HG03097 (cell line): ENCODE results near the gene CHCHD6.
"Not testable (repeated sequence)": the region's sequence is repeated elsewhere in the genome, so short reads cannot be mapped to it uniquely, and the experiment has no call there.

Experiments
- ATAC-seq: cut with Tn5 transposase; IDR thresholded peaks from one replicate; pipeline ENCODE4 v1.9.1; 2021; ENCODE audit not compliant: unreplicated experiment, low FRiP score

The CHCHD6 gene

DNA sequence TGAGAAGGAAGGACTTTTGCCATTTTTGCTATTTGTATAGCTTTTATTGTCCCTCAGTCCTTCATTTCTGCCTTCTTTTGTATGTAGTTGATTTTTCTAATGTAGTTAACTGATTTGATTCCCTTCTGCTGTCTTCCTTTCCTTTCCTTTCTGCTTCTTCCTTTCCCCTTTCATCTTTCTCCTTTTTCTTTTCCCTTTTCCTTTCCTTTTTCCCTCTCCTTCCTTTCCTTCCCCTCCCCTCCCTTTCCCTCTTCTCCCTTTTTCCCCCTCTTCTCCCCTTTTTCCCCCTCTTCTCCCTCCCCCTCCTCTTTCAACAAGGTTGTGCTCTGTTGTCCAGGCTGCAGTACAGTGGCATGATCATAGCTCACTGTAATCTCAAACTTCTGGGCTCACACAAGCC is 59.0 kb downstream of the CHCHD6 start:
- ATAC-seq = no peak

DNA sequence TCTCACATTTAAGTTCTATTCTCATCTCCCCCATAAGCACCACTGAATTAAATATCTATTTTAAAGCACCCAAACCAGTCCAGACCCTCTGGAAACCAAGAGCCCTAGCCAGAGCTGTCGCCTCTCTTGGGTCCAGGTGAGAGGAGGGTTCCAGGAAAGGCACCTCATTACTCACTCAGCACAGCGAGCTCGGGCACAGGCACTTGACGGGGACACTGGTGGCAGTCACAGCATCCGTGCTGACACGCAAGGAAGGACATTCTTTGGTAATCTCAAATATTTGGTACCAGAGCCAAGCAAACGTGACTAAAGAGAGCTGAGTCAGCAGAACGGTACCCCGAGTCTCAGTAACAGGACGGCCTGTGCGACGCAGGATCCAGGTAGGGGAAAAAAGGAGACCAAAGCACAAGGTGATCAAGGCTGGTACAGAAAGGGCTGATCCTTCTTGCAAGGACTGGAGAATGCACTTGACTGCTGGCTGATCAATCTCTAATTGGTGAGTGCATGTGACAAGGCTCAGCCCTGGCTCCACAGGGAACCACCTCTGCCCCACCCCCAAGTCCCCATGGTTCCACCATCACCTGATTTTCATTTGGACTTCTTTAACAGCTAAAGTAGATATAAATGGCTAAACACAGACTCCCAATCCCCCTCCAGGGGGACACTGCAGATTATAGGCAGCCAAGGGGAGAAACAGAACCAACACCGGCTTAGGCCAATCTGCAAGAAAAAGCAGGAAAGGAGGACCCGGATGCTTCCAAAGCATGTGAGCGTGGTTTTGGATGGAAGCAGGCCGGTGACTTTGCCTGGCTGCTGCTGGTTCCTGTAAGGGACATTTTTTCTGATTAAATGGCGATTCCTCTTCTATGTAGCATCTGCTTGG is 61.4 kb downstream of the CHCHD6 start:
- ATAC-seq = no peak

DNA sequence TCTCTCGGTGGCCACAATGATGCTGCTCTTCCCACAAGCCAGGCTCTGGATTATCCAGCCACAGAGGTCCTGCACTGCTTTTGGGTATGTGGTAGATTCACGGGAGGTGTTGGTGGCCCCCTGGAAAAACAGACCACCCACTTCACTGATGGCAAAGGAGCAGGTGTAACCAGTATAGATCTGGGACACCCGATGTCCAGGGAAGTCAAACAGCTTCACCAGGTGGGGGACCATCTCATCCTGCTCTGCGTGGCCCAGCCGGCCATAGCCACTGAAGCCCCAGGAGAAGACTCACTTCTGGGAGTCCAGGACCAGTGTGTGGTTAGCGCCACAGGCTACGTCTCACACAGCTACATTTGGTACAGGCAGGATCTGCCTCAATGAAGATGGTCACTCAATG is 62.6 kb downstream of the CHCHD6 start:
- no peak for ATAC-seq

DNA sequence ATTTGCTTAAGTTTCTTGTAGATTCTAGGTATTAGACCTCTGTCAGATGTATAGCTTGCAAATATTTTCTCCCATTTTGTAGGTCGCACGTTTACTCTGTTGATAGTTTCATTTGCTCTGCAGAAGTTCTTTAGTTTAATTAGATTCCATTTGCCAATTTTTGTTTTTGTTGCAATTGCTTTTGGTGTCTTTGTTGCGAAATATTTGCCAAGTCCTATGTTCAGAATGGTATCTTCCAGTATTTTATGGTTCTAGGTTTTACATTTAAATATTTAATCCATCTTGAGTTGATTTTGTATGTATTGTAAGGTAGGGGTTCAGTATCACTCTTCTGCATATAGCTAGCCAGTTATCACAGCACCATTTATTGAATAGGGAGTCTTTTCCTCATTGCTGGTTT is 64.9 kb downstream of the CHCHD6 start:
- no peak for ATAC-seq

DNA sequence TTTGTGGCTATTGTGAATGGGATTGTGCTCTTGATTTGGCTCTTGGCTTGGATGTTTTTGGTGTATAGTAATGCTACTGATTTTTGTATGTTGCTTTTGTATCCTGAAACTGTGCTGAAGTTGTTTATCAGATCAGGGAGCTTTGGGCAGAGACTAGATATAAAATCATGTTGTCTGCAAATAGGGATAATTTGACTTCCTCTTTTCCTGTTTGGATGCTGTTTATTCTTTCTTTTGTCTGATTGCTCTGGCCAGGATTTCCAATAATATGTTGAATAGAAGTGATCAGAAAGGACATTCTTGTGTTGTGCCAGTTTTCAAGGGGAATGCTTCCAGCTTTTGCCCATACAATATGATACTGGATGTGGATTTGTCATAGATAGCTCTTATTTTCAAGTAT is 66.1 kb downstream of the CHCHD6 start:
- ATAC-seq = no peak

DNA sequence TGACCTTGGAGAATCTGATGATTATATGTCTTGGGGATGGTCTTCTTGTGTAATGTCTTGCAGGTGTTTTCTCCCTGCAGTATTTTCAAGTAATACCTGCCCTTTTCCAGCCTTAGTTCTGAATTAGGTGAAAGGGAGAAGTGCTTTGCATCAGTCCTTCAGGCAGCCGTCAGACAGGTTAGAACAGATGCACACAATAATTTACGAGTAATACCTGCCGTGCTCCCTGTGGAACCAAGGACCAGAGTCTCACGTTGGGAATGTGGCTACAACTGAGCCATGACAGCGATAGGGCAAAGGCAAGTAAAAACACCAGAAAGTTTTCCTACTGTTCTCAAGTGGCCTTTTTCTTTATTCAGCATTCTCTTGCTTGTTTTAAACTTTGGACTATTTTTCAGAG is 69.1 kb downstream of the CHCHD6 start:
- ATAC-seq = no peak

DNA sequence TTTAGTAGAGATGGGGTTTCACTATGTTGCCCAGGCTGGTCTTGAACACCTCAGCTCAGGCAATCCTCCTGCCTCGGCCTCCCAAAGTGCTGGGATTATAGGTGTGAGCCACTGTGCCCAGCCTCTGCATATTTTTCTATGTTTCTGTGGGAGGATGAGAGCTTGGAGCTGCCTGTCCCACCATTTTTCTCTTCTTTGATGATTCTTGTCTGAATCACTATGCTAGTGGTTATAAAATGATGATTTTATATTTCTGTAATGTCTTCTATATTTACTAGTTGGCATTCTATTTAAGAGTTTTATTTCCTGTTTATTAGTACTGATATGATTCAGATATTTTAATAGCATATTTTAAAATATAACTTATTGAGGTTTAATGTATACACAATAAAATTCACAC is 69.7 kb downstream of the CHCHD6 start:
- ATAC-seq = no peak

DNA sequence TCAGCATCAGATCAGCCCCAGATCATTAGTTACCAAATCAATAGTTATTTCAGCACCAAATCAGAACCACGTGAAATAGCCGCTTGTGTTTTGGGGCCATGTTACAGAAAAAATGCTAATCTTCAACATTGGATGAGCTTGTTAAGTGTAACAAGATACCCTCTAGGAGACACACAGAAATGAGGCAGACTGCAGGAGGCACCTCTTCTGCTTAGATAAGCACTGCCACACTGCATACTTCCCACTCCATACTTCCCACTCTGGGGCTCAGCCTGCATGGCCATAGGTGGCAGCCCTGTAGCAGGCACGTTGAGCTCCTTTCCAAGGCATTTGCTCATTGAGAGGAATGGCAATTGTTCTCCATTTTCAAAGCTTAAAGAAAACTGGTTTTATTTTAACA is 73.3 kb downstream of the CHCHD6 start:
- ATAC-seq = no peak

DNA sequence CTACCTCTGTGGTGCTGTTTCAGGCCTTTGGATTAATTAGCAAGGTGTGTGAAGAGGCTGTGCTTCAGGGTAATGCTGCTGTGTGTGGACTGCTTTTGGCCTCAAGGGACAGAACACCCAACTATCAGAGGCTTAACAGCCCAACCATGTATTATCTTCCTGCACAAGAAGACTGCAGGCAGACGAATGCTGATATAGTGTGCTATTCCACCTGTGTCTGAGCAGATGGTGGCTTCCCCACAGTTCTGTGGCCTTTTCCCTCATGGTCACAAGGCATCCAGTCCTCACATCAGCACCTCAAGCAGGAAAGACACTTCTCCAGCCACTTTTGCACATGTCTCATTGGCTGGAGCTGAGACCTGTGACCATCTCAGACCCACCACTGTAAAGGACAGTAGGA is 76.6 kb downstream of the CHCHD6 start:
- no peak for ATAC-seq

DNA sequence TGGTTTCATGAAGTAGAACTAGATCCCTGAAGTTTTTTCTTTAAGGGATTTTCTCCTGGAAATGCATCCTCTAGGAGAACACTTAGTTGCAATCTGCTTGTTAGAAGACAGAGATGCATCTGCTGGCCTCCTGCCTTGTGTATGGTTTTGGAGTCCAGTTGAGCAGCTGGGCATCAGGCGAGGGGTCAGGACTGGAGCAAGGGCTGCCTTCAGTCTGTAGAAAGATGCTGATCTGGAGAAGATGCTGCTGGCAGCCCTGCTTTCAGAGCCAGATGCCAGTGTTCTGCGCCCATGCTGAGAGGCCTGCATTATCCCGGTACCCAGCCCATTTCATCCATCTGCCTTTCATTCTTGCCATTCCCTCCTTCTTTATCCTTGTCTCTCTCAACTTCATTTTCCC is 77.4 kb downstream of the CHCHD6 start:
- no peak for ATAC-seq

DNA sequence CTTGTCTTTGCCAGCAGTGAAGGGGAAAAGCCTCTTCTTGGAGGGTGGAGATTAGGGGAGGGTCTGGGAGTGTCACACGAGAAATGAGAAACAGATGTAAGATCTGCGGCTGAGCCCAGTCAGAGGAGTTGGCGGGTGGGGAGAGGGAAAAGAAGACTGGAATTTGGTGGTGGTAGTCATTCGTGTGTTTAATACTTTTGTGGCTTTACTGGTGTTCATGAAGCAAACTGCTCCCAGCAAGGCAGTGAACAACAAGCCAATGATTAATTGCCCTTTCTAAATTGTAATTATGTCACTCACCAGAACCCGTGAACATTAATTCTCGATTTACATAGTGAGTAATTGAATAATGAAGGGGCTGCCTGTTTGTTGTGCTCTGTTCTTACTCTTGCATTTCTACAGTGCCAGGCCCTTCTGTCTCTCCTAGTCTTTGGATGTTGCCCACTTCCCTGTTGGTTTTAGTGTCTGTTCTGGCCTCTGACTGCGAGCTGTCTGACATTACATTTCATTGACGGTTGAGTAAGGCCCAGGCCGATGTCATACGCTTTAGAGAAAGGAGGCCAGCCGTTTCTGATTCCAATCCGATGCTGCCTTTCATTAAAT is 78.0 kb downstream of the CHCHD6 start:
- no peak for ATAC-seq

DNA sequence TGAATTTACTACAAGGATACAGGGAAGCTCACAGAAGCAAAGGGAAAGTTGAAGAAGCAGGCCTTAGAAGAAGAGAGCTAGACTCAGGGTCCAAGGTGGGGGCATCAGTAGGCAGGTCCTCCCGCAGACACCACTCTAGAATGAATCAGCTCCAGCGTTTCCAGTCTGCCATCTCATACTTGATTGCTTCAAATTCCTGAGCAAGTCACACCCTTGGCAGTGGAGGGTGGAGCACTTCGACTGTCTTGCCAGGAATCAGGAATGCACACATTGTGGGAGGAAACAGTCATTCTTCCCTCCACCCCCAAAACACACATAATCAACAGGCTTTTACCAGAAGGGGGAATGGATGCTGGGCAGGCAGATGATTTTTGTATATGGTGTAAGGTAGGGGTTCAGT is 78.5 kb downstream of the CHCHD6 start:
- ATAC-seq = no peak

DNA sequence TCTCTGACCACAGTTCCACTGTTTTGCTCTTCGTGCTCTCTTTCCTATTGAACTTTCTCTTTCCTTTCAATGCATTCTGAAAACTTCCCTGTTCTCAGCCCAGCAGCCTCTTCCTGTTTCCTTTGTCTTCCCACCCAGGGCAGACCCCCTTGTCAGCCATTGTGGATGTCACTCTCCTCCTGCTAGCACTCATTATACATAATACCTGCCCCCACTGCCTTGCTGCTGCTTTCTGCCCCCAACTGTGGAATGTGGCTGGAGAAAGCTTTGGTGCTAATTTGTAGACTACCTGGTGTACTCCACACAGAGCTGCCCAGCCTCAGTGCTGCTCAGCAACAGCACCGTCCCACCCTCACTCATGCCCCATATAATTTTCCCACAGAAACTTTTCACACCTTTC is 80.2 kb downstream of the CHCHD6 start:
- no peak for ATAC-seq

DNA sequence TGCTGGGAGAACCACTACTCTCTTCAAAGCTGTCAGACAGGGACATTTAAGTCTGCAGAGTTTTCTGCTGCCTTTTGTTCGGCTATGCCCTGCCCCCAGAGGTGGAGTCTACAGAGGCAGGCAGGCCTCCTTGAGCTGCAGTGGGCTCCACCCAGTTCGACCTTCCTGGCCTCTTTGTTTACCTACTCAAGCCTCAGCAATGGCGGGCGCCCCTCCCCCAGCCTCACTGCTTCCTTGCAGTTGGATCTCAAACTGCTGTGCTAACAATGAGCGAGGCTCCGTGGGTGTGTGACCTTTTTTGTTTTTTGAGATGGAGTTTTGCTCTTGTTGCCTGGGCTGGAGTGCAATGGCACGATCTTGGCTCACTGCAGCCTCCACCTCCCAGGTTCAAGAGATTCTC is 87.3 kb downstream of the CHCHD6 start:
- ATAC-seq = not testable (repeated sequence)

DNA sequence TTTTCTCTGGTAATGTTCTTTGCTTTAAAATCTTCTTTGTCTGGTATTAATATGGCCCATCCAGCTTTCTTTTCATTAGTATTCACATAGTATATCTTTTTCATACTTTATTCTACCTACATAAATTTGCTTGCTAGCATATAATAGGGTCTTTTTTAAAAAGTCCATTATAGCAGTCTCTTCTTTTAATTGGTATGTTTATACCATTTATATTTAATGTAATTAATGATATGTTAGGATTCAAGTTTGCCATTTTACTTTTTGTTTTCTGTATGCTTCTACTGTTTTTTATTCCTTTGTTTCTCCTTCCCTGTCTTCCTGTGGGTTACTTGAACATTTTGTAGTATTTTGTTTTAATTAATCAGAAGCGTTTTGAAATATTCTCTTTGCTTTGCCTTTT is 89.0 kb downstream of the CHCHD6 start:
- no peak for ATAC-seq

DNA sequence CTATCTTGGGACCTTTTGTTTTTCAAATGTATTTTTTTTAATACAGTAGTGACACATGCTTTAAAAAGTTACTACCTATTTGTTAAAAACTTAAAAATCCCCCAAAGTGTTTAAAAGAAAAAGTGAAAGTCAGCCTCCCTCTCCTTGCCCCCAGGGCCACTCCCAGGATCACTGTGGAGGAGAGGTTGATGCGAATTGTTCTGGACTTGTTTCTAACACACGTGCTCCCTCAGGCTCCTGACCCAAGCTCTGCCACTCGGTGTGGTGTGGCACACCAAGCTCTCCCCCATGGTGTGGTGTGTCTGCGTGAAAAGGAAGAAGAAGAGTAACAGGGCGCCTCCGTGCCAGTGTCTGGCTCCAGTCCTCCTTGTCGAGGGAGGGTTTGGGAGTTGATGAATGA is 93.5 kb downstream of the CHCHD6 start:
- no peak for ATAC-seq

DNA sequence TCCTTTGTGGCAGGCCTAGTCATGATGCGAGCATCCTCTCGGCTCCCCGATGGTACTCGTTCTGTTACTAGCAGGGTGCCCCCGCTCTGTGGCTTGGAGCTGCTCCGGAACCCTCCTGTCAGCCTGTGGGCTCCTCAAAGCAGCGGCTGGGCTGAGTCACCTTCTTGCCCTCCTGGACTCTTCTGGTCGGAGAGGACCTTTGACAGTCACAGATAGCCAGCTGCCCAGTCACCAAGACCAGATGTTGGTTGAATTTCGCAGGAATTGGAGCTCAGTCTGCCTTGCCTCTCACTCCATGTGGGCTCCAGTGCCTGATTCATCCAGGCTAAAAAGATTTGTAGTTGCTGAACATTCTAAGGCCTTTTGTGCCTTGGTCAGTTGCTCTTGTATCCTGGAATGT is 94.5 kb downstream of the CHCHD6 start:
- no peak for ATAC-seq

DNA sequence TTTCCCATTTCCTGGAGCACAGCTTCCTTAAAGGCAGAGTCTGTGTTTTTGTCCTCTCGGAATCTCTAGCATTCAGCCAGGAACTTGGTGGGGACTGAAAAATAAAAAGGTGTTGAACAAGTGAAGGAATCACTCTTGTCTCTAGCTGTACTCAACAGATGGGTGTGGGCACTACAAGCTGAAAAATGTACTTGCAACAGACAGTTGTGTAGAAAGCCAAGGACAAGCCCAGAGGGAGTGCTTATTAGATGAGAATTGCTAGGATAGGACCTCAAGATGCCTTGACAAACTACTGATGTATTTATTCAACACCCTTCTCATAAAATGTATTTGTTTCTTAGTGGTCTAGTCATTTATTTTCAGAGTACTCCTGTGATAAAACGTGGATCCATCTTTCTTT is 95.1 kb downstream of the CHCHD6 start:
- ATAC-seq = no peak

DNA sequence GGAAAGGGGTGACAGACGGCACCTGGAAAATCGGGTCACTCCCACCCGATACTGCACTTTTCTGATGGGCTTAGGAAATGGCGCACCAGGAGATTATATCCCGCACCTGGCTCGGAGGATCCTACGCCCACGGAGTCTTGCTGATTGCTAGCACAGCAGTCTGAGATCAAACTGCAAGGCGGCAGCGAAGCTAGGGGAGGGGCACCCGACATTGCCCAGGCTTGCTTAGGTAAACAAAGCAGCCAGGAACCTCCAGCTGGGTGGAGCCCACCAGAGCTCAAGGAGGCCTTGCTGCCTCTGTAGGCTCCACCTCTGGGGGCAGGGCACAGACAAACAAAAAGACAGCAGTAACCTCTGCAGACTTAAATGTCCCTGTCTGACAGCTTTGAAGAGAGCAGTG is 97.3 kb downstream of the CHCHD6 start:
- not testable (repeated sequence) for ATAC-seq

DNA sequence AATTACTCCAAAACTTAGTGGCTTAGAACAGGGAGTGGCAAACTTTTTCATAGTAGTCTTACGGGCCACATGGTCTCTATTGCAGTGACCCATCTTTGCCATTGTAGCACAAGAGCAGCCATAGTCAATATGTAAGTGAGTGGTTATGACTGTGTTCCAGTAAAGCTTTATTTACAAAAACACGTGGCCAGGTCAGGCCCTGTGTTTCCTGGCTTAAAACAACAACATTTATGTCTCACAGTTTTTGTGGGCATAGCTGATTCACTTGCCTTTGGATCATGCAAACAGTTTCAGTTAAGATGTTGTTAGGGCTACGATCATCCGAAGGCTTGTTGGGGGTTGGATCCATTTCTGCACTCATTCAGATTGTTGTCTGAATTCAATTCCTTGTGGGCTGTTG is 103.8 kb downstream of the CHCHD6 start:
- no peak for ATAC-seq

DNA sequence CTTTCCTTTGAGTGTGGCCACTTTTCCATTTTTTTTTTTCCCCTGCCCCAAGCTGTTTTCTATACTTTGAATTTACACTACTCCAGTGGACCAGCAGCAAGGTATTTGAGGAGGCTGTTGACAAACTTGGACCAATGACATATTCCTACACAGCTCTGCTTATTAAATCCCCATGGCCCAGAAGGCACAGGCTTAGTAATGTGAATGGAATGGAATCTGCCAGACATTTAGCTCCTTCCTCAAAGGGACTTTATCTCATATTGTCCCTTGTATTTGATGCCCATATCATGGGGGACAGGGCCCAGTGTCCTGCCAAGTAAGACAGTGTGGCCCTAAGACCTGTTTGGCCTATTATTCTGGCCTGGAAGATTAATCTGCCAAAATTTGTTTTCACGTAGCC is 107.5 kb downstream of the CHCHD6 start:
- ATAC-seq = no peak

DNA sequence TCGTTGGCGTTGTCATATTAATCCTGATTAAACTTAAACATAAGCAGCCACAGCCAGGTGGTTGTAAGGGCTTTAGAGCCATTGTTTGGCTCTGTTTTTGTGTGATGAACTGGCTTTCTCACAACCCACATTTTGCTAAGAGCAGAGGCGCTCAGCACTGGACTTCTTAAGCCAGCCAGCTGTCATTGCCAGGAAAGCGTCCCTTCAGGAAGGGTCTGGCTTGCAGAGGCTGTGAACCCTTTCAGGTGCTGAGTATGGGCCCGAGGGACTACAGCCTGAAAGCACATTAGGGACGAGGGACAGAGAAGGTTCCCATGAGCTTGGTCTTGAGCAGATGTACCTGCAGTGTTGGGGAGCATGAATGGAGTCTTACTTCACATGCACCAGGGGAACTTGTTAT is 112.3 kb downstream of the CHCHD6 start:
- ATAC-seq = no peak
